ENCODE data around the gene NT5C2. TPM values are rescaled to one million over a fixed set of nuclear protein-coding genes. Genes with fewer than 3 reads are reported as not detected.
"Not testable (repeated sequence)": the region's sequence is repeated elsewhere in the genome, so short reads cannot be mapped to it uniquely, and the experiment has no call there.

The NT5C2 gene
- total and polyA plus RNA-seq, 2 of the 8 experiments (the other 6 are each of a cell fraction or from before 2014, with no cell fraction given) = 35.2 to 106 TPM

- H3K9ac ChIP-seq (replicated peaks in 1 of 4; ENCODE audit: extremely low read depth in 1 of 4, low read depth in 3 of 4, low read length in 3 of 4); H2BK120ac ChIP-seq (replicated peaks; ENCODE audit: low read depth, low read length); H3K9me3 ChIP-seq (ENCODE audit: insufficient read depth in 2 of 2, low read depth in 1 of 2, low read length in 1 of 2); H4K20me1 ChIP-seq (replicated peaks in 1 of 2; ENCODE audit: control insufficient read depth in 1 of 2, insufficient read depth in 2 of 2, low read length in 2 of 2); H3K79me1 ChIP-seq (ENCODE audit: low read depth, low read length); H3K56ac ChIP-seq (replicated peaks; ENCODE audit: insufficient read length, low read depth, low read length); H2BK5ac ChIP-seq (ENCODE audit: low read depth, low read length); H2BK15ac ChIP-seq (ENCODE audit: low read length); H4K5ac ChIP-seq (ENCODE audit: insufficient read length, low read depth, low read length); H3K23ac ChIP-seq (ENCODE audit: insufficient read length); H3K27me3 ChIP-seq (replicated peaks in 1 of 4; ENCODE audit: control insufficient read depth in 3 of 4, extremely low read depth in 1 of 4, insufficient read depth in 3 of 4, low read length in 3 of 4); H3K4ac ChIP-seq (replicated peaks; ENCODE audit: insufficient read length, low read depth, low read length); H3K18ac ChIP-seq (ENCODE audit: extremely low read depth, low read length); H3K23me2 ChIP-seq (ENCODE audit: low read depth, low read length); H3K4me3 ChIP-seq (ENCODE audit: extremely low read depth in 1 of 4, insufficient read depth in 2 of 4, low read depth in 3 of 4, low read length in 4 of 4); H2AFZ ChIP-seq (ENCODE audit: low read length); H3K4me1 ChIP-seq (replicated peaks in 1 of 4; ENCODE audit: control insufficient read depth in 3 of 4, insufficient read depth in 4 of 4, low read length in 3 of 4); H2BK20ac ChIP-seq (ENCODE audit: low read length); FAIRE-seq; H3K14ac ChIP-seq (ENCODE audit: insufficient read length); H2BK12ac ChIP-seq (ENCODE audit: low read depth, low read length); H4K91ac ChIP-seq (replicated peaks; ENCODE audit: insufficient read length, low read length); H4K8ac ChIP-seq (ENCODE audit: extremely low read depth, insufficient read depth, low read length); H3K27ac ChIP-seq (ENCODE audit: low read depth, low read length): not testable (repeated sequence)
- WGBS, 2 experiments (ENCODE audit: extremely low coverage in 1 of 2, insufficient coverage in 1 of 2, insufficient read length in 1 of 2, insufficient replicate concordance in 2 of 2, low coverage in 1 of 2, low lambda C conversion rate in 2 of 2, missing lambda C conversion rate in 1 of 2) = 80% methylated on average over 12 of the region's 12 CpGs; no CpG with 5 or more reads in 1 of the 2 experiments
- ChIA-PET CTCF (ENCODE audit: partially characterized antibody) (interaction anchor here (1.0 to 4.2 kb wide), 4 partner anchors 55 to 91 kb away, joined by 3 to 18 read pairs (median 6); no protein-coding TSS in a partner anchor), POLR2A (ENCODE audit: partially characterized antibody) (interaction anchor here (0.6 to 1.3 kb wide), 2 partner anchors 9 to 121 kb away, joined by 3 to 7 read pairs; partner anchors contain the start of gene NT5C2)
- Histone ChIP-seq H3K4me2 (ENCODE audit: insufficient read depth in 1 of 2, low read depth in 2 of 2, low read length in 2 of 2) (0 out of 4 replicates have a peak overlapping the region, but pooled peaks of 1 of the 2 experiments have one; percentile 4), H2AK5ac (ENCODE audit: low read depth, low read length) (peak overlapping the region; percentile 96; the same call in 1 of the 2 replicates), H3K79me2 (ENCODE audit: control insufficient read depth in 1 of 2, insufficient read depth in 2 of 2, low read length in 2 of 2) (peaks cover 0 to 88% of the 10 kb centered on the region in 2 experiments; a peak in 2 of 4 replicates), H3K36me3 (ENCODE audit: control insufficient read depth in 2 of 4, insufficient read depth in 4 of 4, low read length in 3 of 4) (peaks cover 2 to 14% (median 3%) of the 10 kb centered on the region in 4 experiments; a peak in 4 of 8 replicates)
- TF ChIP-seq TEAD4 (IDR thresholded peaks at IDR 0.05; ENCODE audit: low read depth, low read length) = peak; percentile 78; the same call in 1 of the 2 replicates
- peak in 1 of 2 experiments; percentile 40 for DNase-seq (ENCODE audit: low read depth in 1 of 2, low spot score in 2 of 2)
Observed at GRCh38 chr10:103183991-103184451, 9.1 kb downstream of the NT5C2 start.
